ENCODE results near the gene ZFP30.

DNA sequence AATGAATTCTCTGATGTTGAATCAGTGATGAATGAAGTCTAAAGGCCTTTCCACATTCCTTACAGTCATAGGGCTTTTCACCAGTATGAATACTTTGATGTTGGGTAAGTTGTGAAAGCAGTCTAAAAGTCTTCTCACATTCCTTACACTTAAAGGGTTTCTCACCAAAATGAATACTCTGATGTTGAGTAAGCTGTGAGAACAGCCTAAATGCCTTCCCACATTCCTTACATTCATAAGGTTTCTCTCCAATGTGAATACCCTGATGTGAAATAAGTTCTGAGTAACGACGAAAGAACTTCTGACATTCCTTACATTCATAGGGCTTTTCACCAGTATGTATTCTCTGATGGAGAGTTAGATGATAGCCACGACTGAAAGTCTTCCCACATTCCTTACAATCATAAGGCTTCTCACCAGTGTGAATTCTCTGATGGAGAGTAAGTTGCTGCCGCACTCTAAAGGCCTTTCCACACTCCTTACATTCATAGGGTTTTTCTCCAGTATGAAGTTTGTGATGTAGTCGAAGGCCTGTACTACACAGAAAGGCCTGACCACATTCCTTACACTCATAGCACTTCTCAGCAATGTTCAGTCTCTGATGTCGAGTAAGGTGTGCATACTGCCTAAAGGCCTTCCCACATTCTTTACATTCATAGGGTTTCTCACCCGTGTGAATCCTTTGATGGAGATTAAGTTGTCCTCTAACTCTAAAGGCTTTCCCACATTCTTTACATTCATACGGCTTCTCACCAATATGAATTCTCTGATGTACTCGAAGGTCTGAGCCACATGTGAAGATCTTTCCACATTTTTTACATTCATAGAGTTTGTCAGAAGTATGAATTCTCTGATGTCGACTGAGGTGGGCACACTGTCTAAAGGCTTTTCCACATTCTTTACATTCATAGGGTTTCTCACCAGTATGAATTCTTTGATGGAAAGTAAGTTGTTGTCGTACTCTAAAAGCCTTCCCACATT is 19.9 kb downstream of the ZFP30 start:
- TF ChIP-seq, protein P1, sequence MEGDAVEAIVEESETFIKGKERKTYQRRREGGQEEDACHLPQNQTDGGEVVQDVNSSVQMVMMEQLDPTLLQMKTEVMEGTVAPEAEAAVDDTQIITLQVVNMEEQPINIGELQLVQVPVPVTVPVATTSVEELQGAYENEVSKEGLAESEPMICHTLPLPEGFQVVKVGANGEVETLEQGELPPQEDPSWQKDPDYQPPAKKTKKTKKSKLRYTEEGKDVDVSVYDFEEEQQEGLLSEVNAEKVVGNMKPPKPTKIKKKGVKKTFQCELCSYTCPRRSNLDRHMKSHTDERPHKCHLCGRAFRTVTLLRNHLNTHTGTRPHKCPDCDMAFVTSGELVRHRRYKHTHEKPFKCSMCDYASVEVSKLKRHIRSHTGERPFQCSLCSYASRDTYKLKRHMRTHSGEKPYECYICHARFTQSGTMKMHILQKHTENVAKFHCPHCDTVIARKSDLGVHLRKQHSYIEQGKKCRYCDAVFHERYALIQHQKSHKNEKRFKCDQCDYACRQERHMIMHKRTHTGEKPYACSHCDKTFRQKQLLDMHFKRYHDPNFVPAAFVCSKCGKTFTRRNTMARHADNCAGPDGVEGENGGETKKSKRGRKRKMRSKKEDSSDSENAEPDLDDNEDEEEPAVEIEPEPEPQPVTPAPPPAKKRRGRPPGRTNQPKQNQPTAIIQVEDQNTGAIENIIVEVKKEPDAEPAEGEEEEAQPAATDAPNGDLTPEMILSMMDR (conservative IDR thresholded peaks at IDR 0.05 in 1 of 2, IDR thresholded peaks at IDR 0.05 in 1 of 2; ENCODE audit: extremely low read depth in 1 of 2, insufficient read depth in 1 of 2, low read depth in 1 of 2, low read length in 2 of 2) = no peak
- TF ChIP-seq EZH2 (IDR thresholded peaks at IDR 0.05; ENCODE audit: borderline replicate concordance, low read length) = no peak

Measured in mammary epithelial cell (primary cell).